ENCODE results near the gene SMAD2.

Gene SMAD2

GRCh38 chr18:47882641-47883040, 47.8 kb downstream of the SMAD2 start:
- ATAC-seq = no peak
- TF ChIP-seq TCF4 (CRISPR knock-in tag; IDR thresholded peaks at IDR 0.05; ENCODE audit: borderline replicate concordance) (no peak), ZNF8 (CRISPR knock-in tag; IDR thresholded peaks at IDR 0.05) (no peak), ZFP3 (CRISPR knock-in tag; IDR thresholded peaks at IDR 0.05) (no peak), OSR1 (CRISPR knock-in tag; IDR thresholded peaks at IDR 0.05) (no peak), CREB5 (CRISPR knock-in tag; IDR thresholded peaks at IDR 0.05; ENCODE audit: low read depth) (no peak), ESRRG (CRISPR knock-in tag; IDR thresholded peaks at IDR 0.05) (no peak), CSRNP3 (CRISPR knock-in tag; IDR thresholded peaks at IDR 0.05) (no peak), CSDC2 (CRISPR knock-in tag; IDR thresholded peaks at IDR 0.05) (no peak), ZNF565 (CRISPR knock-in tag; conservative IDR thresholded peaks at IDR 0.05; ENCODE audit: low read depth) (no peak), SNAI2 (CRISPR knock-in tag; IDR thresholded peaks at IDR 0.05) (no peak), PATZ1 (CRISPR knock-in tag; IDR thresholded peaks at IDR 0.05; ENCODE audit: borderline replicate concordance) (no peak), ZNF70 (CRISPR knock-in tag; IDR thresholded peaks at IDR 0.05) (no peak), TOX (CRISPR knock-in tag; IDR thresholded peaks at IDR 0.05; ENCODE audit: borderline replicate concordance) (no peak), ZC3H10 (CRISPR knock-in tag; IDR thresholded peaks at IDR 0.05) (no peak)

GRCh38 chr18:47881752-47882455, 48.6 kb downstream of the SMAD2 start:
- no peak for ATAC-seq
- TF ChIP-seq TOX (CRISPR knock-in tag; IDR thresholded peaks at IDR 0.05; ENCODE audit: borderline replicate concordance) = no peak
- TF ChIP-seq PATZ1 (CRISPR knock-in tag; IDR thresholded peaks at IDR 0.05; ENCODE audit: borderline replicate concordance) = no peak
- TF ChIP-seq SNAI2 (CRISPR knock-in tag; IDR thresholded peaks at IDR 0.05) = no peak
- no peak for TF ChIP-seq TSHZ2 (CRISPR knock-in tag; IDR thresholded peaks at IDR 0.05)
- TF ChIP-seq TCF4 (CRISPR knock-in tag; IDR thresholded peaks at IDR 0.05; ENCODE audit: borderline replicate concordance) = no peak
- TF ChIP-seq POU6F1 (CRISPR knock-in tag; IDR thresholded peaks at IDR 0.05; ENCODE audit: borderline replicate concordance, low read depth) = no peak
- no peak for TF ChIP-seq ZC3H10 (CRISPR knock-in tag; IDR thresholded peaks at IDR 0.05)
- TF ChIP-seq OSR1 (CRISPR knock-in tag; IDR thresholded peaks at IDR 0.05) = no peak
- no peak for TF ChIP-seq ZFP3 (CRISPR knock-in tag; IDR thresholded peaks at IDR 0.05)
- TF ChIP-seq ZNF70 (CRISPR knock-in tag; IDR thresholded peaks at IDR 0.05) = no peak
- no peak for TF ChIP-seq ESRRG (CRISPR knock-in tag; IDR thresholded peaks at IDR 0.05)
- TF ChIP-seq ZFP30 (CRISPR knock-in tag; IDR thresholded peaks at IDR 0.05) = no peak
- no peak for TF ChIP-seq BACH2 (CRISPR knock-in tag; IDR thresholded peaks at IDR 0.05; ENCODE audit: borderline replicate concordance)
- TF ChIP-seq CSDC2 (CRISPR knock-in tag; IDR thresholded peaks at IDR 0.05) = no peak
- TF ChIP-seq ZNF565 (CRISPR knock-in tag; conservative IDR thresholded peaks at IDR 0.05; ENCODE audit: low read depth) = no peak
- TF ChIP-seq CREB5 (CRISPR knock-in tag; IDR thresholded peaks at IDR 0.05; ENCODE audit: low read depth) = no peak
- no peak for TF ChIP-seq GLIS3 (CRISPR knock-in tag; IDR thresholded peaks at IDR 0.05)

All from SK-N-SH treated with all-trans-retinoic acid at 6 μM for 48 hours (cell line).